Mucosa of gallbladder (tissue), 1 donor: Measurements from ENCODE around the gene SF3B6. TPM values are rescaled to one million over a fixed set of nuclear protein-coding genes. Genes with fewer than 3 reads are reported as not detected.
"Not testable (repeated sequence)": the region's sequence is repeated elsewhere in the genome, so short reads cannot be mapped to it uniquely, and the experiment has no call there.

ENCODE experiments used
- DNase-seq: peaks from one replicate; pipeline ENCODE4 v3.0.0-alpha.2; 2020; ENCODE audit warnings: low spot score
- total RNA-seq: library from RNA; stranded (reverse); gene quantifications from one replicate; pipeline ENCODE4 v1.2.1, GENCODE V29; 2021
- donor health status: DM: no; HTN: no; CAD: no.

Gene SF3B6
- total RNA-seq, 1 donor from 2014 or later, result 69.5 TPM

DNA sequence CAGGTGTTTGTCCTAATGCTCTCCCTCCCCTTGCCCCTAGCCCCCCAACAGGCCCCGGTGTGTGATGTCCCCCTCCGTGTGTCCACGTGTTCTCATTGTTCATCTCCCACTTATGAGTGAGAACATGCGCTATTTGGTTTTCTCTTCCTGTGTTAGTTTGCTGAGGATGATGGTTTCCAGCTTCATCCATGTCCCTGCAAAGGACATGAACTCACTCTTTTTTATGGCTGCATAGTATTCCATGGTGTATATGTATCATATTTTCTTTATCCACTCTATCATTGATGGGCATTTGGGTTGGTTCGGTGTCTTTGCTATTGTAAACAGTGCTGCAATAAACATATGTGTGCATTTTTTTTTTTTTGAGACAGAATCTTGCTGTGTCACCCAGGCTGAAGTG lies 17.1 kb upstream of the SF3B6 start:
- not testable (repeated sequence) for DNase-seq

DNA sequence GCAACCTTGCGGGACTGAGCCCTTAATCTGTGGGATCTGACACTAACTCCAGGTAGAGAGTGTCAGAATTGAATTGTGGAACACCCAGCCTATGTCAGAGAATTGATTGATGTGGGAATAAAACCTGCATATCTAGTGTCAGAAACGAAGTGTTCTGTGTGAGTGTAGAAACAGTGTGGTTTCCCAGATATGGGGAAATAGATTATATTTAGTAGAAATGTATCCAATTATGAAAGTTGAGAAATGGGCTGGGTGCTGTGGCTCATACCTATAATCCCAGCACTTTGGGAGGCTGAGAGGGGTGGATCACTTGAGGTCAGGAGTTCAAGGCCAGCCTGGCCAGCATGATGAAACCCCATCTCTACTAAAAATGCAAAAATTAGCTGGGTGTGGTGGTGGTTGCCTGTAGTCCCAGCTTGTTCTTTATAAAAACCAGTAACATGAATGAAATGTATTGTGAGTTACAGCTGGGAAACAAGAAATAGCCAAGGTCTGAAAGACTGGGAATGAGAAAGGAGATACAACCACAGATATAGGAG lies 12.8 kb upstream of the SF3B6 start:
- no peak for DNase-seq

DNA sequence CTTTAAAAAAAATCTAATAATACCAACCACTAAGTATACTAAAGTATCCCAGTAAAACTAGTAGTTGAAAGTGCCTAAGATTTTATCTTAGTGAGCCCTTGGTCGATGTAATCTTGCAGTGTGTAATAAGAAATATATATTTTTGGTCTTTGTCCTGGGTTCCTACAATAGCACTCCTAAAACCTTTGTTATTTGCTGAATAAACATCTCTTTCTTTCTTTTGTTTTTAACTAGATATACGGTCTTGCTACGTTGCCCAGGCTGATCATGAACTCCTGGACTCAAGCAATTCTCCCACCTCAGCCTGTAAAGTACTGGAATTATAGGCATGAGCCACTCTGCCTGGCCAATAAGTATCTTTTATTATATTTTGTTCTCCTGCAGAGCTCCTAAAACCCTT lies 10.9 kb upstream of the SF3B6 start:
- no peak for DNase-seq

DNA sequence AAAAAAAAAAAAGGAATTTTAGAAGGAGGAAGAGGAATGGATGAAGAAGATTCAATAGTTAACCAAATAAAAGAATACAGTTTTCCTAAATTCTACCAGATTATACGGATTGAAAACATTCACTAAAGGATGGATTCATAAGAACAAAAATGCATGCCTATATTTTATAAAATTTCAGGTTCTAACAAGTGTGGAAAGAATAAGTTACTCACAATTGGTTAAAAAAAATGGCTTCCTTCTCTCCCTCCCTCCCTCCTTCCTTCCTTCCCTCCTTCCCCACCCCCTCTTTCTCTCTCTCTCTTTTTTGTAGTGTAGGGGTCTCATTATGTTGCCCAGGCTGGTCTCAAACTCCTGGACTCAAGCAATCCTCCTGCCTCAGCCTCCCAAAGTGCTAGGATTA lies 10.1 kb upstream of the SF3B6 start:
- no peak for DNase-seq

DNA sequence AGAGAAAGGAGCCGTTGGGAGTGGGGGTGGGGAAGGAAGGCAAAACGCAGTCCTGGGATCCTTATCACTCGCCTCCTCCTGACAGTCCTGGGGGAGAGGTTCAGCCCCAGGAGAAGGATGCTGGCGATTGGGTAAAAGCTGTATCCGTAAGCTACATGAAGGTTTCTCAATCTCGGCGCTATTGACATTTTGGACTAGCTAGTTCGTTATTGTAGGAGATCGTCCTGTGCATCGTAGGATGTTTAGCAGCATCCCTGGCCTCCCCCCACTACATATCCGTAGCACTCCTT lies 9.0 kb upstream of the SF3B6 start:
- DNase-seq, result no peak

DNA sequence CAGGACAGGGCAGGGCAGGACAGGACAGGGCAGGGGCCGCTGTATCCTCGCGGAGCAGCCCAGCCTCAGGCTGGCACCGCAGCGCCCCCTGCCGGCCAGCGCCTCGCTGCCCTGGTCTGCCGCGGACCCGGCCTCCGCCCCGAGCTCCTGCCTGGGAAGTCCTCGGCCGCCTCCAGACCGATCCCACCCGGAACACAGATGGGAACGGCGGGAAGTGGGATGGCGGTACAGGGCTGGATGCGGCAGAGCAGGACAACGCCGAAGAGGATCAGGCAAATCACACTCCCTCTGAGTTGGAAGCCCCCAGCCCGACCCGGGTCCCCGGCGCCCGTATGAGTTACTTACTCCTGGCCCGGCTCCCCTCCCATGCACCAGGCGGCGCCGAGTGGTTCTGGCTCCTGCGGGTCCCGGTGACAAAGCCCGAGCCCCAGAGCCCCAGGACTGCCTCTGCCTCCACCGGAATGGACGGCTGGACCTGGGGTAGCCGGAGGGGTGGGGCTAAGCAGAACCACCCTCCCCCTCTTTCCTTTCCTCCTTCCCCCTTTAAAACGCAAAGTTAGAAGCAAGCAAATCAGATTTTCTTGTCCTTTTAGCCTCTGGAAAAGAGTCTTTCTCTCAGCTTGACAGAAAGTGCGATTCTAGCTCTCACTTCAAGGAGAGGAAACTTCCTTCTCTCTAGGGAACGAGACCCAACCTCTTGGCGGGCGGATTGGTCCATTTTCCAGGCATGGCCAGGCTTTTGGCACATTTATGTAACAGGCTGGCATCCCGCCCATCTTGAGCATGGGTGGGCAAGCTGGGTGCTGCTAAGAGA lies 8.5 kb upstream of the SF3B6 start, which contains the start of gene TP53I3:
Gene TP53I3, minus strand, starts transcription at position 449 of the 814 bp plus-strand sequence. CDS start 508 bp downstream, outside the sequence.
- DNase-seq, result peak; percentile 89

DNA sequence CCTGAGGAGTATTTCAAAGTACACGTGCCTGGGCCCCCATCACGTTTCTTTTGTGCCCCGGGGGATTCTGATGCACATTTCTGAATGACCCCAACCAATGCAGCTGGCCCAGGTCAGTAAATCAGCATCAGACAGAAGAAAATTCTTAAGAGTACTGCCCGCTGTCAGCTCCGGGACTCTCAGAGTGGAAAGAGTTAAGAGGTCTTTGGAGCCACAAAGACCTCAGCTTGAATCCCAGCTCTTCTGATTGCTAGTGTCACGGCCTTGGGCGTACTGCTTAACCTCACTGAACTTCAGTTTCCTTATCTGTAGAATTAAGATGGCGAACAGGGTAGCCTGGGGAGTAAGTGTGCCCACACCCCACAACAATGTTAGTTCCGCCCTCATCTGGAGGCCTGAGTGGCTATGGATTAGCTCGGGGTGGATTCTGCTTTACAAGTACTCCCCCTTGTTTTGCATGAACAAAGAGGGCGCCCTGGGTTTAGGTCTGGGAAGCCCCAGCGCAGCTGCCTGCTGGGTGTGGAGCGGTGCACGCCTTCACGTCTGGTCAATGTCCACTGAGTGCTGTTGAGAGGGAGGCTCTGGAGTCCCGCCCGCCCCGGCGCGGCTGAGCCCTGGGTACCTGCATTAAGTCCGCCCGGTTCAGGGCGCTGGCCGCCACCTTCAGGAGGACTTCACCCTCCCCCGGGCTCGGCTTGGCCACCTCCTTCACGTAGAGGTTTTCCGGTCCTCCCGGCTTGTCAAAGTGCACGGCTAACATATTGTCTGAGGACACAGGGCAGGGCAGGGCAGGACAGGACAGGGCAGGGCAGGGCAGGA lies 7.7 kb upstream of the SF3B6 start:
- peak; percentile 82 for DNase-seq

DNA sequence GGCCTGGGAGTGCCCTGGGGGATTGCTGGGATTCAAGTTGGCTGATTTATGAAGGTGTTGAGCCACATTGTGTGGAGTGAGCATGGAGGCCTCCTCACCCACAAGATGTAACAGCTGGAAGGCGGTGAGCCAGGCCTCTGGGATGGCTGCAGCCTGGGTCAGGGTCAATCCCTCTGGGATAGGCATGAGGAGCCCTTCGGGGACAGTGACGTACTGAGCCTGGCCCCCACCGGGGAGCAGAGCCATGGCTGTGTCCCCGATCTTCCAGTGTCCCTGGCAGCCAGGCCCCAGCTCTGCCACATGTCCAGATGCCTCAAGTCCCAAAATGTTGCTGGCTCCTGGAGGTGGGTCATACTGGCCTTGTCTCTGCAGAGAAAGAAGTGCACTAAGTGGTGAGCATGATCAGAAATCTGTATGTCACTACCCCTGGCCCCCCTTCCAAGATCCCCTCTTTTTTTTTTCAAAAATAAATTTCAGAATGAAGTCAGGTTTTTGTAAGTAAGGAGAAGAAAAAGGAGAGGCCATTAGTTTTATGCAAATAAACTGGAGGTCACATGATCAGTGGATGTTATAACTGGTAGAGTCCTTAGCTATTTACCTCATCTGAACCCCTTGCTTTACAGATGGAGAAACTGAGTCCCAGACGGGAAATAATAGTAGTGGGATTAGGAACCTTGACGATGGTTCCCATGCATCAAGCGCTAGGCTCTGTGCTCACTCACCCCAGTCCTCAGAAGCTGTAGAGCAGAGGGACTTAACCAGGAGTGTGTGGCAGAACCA lies 6.9 kb upstream of the SF3B6 start:
- DNase-seq, result no peak

DNA sequence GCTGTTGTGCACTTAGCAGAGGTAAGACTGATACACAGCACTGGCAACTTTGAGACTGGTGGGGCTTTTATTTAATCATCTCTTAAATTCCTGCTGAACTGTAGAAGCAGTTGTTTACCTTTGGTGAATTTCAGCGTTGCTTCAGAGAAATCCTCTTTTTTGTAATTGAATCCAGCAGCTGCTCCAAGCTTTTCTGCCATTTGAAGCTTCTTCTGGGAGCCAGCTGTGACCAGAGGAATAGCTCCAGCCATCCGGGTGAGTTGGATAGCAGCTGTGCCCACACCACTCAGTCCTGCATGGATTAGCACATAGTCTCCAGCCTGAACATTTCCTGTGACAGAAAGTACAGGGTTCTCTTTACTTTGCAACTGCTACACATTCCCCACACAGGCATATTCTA lies 4.6 kb upstream of the SF3B6 start:
- DNase-seq, result no peak

DNA sequence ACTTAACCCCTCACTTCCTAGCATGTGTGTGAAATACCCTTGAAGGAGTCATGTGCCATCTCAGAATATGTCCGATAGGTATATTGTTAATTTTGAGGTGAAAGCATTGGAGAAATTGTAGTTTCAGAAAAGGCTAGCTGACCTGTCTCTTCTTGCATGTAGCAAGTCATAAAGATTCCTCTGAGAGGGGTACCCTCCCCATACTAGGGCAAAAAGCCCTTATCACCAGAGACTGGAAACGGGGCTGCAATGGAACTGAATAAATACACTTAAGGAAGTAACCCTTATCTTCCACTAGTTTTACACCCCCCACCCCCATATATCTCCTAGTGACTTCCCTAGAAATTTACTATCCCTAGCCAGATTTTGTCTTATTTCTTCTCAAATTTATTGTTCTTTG lies 1.8 kb upstream of the SF3B6 start:
- no peak for DNase-seq

DNA sequence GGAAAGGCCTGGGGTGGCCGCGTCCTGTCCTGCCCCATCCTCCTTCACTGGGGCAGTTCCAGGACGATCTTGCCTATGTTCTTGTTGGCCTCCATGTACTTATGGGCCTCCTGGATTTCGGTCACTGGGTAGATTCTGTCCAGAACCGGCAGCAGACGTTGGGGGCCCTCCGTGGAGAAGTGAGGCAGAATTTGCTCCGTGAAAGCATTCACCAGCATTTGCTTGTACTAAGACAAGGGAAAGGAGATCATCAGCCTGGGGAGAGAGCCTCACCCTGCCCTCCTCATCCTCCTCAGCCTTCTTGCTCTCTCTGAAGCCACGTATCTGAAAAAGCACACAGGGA lies 1.4 kb upstream of the SF3B6 start:
- DNase-seq, result no peak

DNA sequence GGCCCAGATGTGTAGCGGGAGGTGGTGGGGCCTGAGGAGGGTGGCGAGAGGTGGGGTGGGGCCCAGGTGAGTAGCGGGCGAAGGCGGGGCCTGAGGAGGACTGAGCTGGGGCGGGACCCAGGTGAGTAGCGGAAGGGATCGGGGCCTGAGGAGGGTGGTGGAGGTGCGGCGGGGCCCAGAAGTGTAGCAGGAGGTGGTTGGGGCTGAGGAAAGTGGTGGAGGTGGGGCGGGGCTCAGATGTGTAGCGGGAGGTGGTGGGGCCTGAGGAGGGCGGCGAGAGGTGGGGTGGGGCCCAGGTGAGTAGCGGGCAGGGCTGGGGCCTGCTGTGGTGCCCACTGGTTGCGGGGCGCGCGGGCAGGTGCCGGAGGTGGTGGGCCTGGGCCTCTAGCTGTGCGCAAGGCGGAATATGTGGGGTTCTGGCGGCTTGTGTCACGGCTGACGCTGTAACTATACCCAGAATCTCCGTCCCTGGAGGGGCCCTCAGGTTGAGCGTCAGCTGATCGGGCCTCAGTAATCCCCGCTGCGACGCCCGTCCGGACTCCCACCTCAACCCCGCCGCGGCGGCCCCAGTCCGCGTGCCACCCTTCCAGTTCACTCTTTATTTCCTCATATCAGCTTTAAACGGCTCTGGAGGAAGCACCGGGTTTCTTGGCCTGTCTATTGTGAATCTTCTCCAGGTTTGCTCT lies 866 bp upstream of the SF3B6 start:
- DNase-seq, result no peak

DNA sequence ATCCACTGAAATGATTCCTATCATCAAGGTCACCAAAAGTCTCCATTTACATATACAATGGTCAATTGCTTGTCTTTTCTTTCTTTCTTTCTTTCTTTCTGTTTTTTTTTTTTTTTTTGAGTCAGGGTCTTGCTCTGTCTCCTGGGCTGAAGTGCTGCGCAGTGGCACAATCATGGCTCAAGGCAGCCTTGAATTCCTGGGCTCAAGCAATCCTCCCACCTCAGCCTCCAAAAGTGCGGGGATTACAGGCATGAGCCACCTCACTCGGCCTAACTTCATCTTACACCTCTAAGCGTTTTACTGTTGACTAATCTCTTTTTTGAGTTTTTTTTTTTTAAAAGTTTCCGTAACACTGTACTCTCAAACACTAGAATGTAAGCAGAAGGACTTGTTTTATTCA lies 867 bp downstream of the SF3B6 start:
- DNase-seq, result no peak

DNA sequence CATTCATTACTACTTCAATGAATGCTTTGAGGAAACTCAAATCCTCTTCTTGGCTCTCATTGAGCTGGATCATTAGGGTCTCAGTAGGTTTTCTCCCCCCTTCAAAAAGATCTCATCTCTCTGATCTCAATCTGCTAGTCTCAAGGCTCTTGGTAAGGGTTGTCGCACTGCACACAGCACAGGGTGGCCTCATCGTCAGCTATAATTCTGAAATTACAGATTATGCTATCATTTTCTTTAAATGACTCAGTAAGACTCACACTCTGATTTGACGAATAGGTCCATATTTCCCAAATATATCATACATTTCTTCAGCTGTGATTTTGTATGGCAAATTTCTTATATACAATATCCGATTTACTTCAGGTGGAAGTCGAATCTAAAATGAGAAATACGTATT lies 2.3 kb downstream of the SF3B6 start:
- DNase-seq, result no peak

DNA sequence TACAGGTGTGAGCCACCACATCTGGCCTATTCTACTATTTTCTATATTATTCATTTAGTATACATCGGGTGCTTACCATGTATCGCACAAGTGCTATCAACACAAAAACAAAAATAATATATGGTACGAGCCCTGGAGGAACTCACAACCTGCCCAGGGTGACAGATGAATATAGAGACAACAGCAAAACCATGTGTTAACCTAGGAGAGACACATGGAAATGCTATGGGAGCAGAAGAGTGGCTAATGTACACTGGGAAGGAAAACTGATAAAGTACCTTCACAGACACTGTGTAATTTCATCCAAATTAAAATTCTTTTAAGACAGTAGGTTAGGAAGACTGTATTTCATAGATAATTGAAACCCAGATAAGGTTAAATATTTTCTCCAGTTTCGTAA lies 3.9 kb downstream of the SF3B6 start:
- DNase-seq, result no peak

DNA sequence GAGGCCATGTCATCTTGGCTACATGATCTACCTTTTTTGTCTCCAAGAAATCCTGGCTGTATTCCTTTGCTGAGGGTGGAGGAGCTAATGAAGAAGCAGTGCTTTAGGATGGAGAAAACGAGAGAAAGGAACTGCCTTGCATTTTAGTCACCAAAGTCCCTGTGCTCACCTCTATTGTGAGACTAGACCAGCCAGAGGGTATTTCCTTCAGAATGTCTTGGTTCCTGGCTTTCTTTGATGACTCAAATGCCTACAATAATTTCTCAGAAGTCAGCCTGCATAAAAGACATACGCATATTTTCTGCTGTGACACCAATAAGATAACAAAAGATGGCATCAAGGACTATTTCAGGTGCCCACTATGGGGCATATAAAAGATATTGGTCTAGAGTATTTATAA lies 10.8 kb downstream of the SF3B6 start:
- DNase-seq, result no peak

DNA sequence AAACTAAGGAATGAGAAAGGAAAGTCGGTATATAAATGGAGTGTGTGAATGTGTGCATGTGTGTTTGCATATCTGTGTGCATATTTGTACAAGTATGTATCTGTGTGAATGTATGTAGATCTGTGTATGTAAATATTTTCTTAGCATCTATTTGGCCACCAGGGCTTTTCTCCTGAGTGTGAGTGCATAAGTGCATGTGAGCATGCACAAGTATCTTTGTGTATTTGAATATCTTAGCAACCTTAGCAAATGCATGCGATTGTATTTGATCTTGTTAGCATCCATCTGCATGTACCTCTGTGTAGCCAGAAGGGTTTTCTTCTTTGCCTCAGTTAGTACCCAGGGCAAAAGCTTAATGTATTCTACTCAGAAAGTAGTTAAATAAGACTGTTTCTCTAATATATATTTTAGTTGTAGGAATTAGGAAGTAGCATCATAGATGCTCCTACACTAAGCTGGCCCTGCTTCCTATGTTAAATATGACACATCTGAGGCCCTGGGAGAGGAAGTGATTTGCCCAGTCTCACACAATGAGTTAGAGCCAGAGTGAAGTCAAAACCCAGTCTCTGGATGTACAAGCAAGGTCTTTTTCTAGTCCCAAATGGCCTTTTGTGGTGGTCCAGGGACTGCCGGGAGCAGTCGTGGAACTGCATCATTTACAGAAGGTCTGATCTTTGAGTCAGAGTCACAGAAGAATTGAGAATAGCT lies 17.4 kb downstream of the SF3B6 start:
- no peak for DNase-seq

DNA sequence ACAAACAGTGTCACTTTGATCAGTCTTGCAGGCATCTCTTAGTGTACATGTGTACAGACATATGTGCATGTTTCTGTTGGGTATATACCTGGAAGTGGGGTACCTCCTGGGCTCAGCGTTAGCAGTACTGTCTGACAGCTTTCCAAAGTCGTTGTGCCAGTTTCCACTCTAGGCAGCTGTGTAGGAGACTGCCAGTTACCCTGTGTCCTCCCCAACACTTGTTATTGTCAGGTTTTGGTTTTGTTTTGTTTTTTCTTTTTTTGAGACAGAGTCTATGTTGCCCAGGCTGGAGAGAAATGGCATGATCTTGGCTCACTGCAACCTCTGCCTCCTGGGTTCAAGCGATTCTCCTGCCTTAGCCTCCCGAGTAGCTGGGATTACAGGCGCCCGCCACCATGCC lies 20.4 kb downstream of the SF3B6 start:
- no peak for DNase-seq

DNA sequence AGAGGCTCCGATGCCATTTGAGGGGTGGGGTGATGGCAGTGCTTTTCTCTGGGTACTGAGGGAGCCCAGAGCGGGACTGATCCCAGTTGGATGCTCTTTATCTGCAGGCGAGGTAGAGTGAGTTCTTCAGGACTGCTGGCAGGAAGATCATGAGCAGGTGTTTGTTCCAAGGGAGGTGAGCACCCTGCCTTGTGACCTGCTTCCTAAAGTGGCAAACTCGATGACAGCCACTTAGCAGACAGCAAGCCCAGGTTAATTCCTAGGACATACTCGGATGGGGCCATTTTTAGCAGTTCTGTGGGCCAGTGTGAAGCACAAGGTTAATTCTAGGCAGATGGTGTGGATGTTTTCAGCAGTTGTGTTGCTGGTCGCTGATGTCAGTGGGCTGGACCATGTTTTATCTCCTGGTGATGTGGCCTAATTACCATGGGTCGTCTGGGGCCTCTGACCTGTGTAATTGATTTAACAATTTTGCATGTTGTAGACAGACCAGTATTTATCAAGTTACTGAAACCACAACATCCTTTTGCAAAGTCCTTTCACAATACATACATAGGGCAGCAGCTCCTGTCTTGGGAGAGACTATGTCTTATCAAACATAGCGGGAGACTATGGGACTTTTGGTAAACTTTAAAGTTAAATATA lies 21.6 kb downstream of the SF3B6 start:
- no peak for DNase-seq

DNA sequence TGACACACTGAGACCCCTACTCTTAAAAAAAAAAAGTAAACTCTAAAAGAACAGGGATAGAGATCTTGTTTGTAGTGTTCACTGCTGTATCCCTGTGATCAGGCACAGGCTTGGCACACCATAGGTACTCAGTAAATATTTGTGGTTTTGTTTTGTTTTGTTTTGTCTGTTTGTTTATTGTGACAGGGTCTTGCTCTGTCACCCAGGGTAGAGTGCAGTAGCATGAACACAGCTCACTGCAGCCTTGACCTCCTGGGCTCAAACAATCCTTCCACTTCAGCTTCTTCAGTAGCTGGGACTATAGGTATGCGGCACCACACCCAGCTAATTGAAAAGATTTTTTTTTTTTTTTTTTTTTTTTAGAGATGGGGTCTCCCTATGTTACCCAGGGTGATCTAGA lies 23.2 kb downstream of the SF3B6 start:
- no peak for DNase-seq

DNA sequence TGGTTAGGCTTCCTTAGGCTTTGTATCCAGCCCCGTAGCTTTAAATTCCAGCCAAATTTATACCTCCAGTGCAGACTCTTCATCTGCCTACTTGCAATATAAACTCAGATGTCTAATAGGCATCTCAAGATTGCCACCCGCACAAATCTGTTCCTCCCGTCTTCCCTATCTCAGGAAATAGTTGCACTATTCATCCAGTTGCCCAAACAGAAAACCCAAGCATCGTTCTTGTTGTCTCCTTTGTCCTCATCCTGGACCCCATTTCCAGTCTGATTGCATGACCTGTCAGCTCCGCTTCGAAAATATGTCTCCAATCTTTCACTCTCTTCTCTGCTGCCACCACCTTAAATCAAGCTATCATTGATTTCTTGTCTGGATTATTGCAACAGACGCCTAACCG lies 24.3 kb downstream of the SF3B6 start:
- DNase-seq, result no peak
